ENCODE data around the gene AKR1B1. TPM values are rescaled to one million over a fixed set of nuclear protein-coding genes. Genes with fewer than 3 reads are reported as not detected.

AKR1B1 gene
- total RNA-seq, 1 experiment from 2014 or later, result 135 TPM

GRCh38 chr7:134440476-134440875 lies 18.4 kb downstream of the AKR1B1 start:
- TF ChIP-seq CREM (CRISPR knock-in tag; IDR thresholded peaks at IDR 0.05) (no peak), NFE2L1 (CRISPR knock-in tag; IDR thresholded peaks at IDR 0.05) (no peak), FOXJ3 (CRISPR knock-in tag; IDR thresholded peaks at IDR 0.05; ENCODE audit: borderline replicate concordance) (no peak), SMAD3 (CRISPR knock-in tag; IDR thresholded peaks at IDR 0.05; ENCODE audit: borderline replicate concordance) (no peak), SP1 (CRISPR knock-in tag; conservative IDR thresholded peaks at IDR 0.05) (no peak), ZNF423 (CRISPR knock-in tag; IDR thresholded peaks at IDR 0.05) (no peak), E2F1 (CRISPR knock-in tag; IDR thresholded peaks at IDR 0.05) (no peak), HMGXB4 (CRISPR knock-in tag; IDR thresholded peaks at IDR 0.05) (no peak), OVOL2 (CRISPR knock-in tag; IDR thresholded peaks at IDR 0.05; ENCODE audit: borderline replicate concordance) (no peak), ZNF121 (CRISPR knock-in tag; IDR thresholded peaks at IDR 0.05) (no peak), CBFB (CRISPR knock-in tag; IDR thresholded peaks at IDR 0.05; ENCODE audit: low read depth) (no peak), ZNF232 (CRISPR knock-in tag; IDR thresholded peaks at IDR 0.05) (no peak), ARID4B (CRISPR knock-in tag; IDR thresholded peaks at IDR 0.05; ENCODE audit: borderline replicate concordance) (no peak)
- DNase-seq (ENCODE audit: low spot score), result no peak
- ChIA-PET CTCF (no interaction called here), POLR2A (no interaction called here)
- H3K27me3 Mint-ChIP-seq (ENCODE audit: low read depth), result no peaks in the 10 kb centered on the region
- no peak overlapping the region for H3K4me3 Mint-ChIP-seq
- H3K27ac Mint-ChIP-seq, result no peak overlapping the region
- peaks cover 63% of the 10 kb centered on the region for H3K36me3 Mint-ChIP-seq
- no peaks in the 10 kb centered on the region for H3K4me1 Mint-ChIP-seq
- peaks cover 17% of the 10 kb centered on the region for H3K9me3 Mint-ChIP-seq
- no peak for ATAC-seq

GRCh38 chr7:134440067-134440466 lies 18.8 kb downstream of the AKR1B1 start:
- peaks cover 17% of the 10 kb centered on the region for H3K9me3 Mint-ChIP-seq
- POLR2A ChIA-PET, result no interaction called here

More at GRCh38 chr7:134440067-134440466, 18.8 kb downstream of the AKR1B1 start:
- Mint-ChIP-seq H3K4me1 (no peaks in the 10 kb centered on the region), H3K4me3 (no peak overlapping the region), H3K36me3 (peaks cover 59% of the 10 kb centered on the region), H3K27ac (no peak overlapping the region), H3K27me3 (ENCODE audit: low read depth) (no peaks in the 10 kb centered on the region)
- DNase-seq (ENCODE audit: low spot score) (no peak), ATAC-seq (no peak)
- CTCF ChIA-PET, result no interaction called here
- no peak for TF ChIP-seq MAX (CRISPR knock-in tag; IDR thresholded peaks at IDR 0.05)
- TF ChIP-seq TEAD1 (CRISPR knock-in tag; IDR thresholded peaks at IDR 0.05), result no peak
- no peak for TF ChIP-seq CTCF (IDR thresholded peaks at IDR 0.05)
- TF ChIP-seq GTF2I (CRISPR knock-in tag; conservative IDR thresholded peaks at IDR 0.05), result no peak
- no peak for TF ChIP-seq NFE2L1 (CRISPR knock-in tag; IDR thresholded peaks at IDR 0.05)
- TF ChIP-seq GRHL2 (CRISPR knock-in tag; IDR thresholded peaks at IDR 0.05; ENCODE audit: insufficient replicate concordance, severe bottlenecking), result no peak
- TF ChIP-seq CREM (CRISPR knock-in tag; IDR thresholded peaks at IDR 0.05), result no peak
- TF ChIP-seq USF1 (CRISPR knock-in tag; IDR thresholded peaks at IDR 0.05), result no peak
- no peak for TF ChIP-seq E2F1 (CRISPR knock-in tag; IDR thresholded peaks at IDR 0.05)
- TF ChIP-seq MYBL2 (CRISPR knock-in tag; IDR thresholded peaks at IDR 0.05), result no peak
- no peak for TF ChIP-seq FOXP4 (CRISPR knock-in tag; IDR thresholded peaks at IDR 0.05)
